Stimulated activated CD4-positive, alpha-beta T cell treated with anti-CD3 and anti-CD28 coated beads, Interleukin-12 subunit alpha, Interleukin-12 subunit beta, amount 100 ng/mL, for 48 hours (primary cell): ENCODE results near the gene CA10.

Experiments
- DNase-seq, 3 donors: peaks; one replicate each; pipeline ENCODE4 v3.0.0-alpha.2; 2020; ENCODE audit warnings: low read depth in 2 of 3, low spot score in 1 of 3

The CA10 gene

DNA sequence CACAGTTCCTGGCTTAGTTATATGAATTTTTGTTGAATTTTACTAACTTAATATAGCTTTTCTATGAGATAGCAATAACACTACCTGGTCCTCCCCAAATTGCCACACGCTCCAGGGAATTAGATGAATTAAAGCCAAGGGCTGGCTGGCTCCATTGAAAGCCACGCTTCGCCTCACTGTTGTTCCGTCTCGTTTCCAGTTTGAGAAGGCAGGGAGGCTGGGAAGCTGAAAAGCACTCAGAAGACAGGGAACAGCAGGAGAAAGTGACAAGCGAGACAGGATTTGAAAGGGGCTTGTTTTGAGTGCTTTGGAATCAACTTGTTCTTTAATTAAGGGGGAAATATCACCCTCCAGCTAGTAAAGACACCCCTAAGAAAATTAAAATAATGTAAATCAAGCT, 425.3 kb downstream of the CA10 start:
- DNase-seq, result no peak

DNA sequence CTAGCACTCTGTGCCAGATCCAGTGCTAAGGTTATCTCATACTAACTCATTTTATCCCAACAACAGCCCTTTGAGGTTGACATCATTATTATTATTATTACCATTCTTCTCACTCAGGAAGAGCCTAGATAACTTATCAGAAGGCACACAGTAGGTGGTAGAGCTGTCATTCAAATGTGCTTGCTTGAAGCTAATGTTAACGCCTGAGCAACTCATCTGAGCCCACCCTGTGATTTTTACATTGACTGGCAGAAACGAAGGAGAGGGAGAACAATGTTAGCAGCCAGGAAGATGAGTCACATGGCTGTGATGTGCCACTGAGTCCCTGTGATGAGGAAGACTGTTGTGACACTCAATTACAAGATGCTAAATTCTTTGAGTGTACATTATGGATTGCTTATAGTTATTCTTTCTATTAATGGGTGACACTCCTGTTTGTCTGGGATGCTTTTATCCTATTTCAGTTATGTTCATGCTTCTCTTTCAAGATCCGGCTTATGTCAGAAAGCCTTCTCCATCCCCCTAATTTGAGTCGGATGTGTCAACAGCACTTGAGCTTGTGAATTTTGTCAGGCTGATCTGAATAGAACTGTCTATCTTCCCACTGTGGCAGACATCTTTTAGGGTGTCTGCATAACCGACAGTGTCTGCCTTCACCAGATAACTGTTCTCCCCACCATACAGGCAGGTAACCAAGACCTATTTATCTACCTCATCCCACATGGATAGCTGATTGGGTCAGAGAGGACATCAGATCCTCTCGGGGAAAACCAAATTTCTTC, 426.4 kb downstream of the CA10 start:
- no peak for DNase-seq

DNA sequence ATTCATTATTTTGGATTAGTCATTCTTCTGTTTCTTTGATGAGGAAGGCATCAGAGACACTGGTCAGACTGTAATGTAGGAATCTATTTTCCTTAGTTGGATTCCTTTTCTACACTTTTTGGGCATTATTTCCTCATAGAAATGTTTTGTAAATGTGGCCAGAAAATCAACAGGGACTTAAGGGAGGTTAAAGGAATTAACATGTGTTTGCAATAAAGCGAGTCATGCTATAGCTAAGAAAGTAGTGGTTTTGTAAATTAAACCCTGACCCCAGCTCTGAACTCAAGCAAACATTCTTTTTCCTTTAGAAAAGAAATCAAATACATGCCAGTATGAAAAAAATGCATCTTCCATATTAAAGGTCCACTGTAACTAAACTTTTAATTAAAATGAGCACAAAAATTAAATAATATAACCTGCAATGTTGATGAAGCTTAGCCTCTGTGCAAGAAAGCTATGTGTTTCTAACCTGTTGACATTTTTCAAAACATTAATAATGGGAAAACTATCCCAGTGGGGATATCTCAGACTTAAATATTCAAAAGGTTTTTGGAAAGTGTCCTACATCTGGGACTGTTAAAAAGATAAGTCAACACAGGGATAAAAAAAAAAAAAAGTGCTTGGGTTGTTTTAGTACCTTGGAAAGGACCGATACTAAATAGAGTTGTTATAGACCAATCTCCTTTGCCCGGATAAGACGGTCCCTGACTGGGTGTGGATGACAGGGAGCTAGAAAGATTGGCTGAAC, 428.0 kb downstream of the CA10 start:
- DNase-seq, result no peak

DNA sequence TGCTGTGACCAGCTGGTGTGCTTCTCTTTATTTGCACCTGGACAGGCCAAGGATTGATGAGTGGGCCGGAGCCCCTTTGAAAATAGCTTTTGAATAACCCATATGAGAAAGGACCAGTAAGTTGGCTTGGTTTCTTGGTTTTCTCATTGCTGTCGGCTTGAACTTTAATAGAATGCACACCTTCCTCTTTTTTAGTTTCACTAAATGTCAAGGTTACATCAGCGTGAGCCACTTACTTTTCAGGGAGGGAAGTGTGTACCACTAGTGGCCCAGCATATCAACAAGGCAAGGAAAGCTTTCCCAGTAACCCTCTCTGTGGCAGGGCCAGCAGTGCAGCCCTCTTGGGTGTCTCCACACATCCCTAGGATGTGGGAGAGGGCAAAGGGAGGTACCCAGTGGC, 433.3 kb downstream of the CA10 start:
- no peak for DNase-seq

DNA sequence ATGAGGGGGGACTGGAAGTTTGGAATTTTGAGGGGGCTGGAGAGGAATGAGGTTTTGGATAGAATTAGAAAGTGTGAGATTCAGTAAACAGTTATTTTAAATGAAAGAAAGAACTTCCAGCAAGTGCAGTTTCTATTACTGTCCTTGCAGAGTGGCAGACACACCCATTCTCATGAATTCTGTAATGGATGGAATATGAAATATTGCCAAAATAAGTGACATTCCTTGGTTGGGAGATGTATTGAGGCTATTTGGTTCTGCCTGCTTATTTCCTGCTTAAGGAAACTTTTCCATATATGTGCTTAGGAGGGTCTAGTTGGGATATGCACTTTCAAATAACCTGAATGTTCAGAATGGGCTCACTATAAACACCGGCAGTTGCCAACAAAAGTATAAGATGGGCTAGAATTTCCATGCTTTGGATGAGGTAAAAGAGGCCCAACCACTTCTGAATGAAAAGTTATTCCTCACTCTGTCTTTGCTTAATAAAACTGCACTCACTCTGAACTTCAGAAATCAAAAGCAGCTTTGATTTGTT, 434.4 kb downstream of the CA10 start:
- DNase-seq, result no peak

DNA sequence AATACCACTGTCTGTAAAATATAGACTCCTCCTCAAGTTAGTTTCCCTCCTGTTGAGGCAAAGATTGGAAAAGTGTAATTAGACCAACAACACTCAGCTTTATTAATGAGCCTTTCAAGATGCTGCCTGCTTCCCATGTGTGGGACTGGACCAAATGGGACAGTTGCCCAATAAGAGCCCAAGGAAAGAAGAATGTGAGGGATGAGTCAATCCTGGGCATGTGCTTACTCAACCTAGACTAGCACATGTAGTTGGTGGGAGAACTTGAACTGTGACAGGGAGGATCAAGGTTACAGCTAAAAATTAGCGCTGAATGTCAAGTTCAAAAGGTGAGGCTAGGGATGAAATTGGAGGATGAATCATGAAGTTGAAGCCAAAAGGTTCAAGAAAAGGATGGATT, 435.5 kb downstream of the CA10 start:
- DNase-seq, result no peak

DNA sequence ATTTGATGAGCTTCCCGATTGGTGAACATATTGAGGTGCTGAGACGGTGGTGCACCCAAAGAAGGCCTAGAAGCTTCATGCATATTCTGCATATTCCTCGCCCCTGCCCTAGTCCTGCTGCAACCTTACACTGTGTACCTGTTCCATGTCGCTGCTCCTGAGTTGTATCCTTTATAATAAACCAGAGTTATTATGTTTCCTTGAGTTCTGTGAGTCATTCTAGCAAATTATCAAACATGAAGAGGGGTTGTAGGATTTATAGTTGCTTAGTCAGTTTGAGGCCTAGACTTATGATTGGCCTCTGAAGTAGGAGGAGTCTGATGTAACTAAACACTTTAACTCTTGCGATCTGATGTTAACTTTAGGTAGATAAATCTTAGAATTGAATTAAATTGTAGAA, 436.8 kb downstream of the CA10 start:
- DNase-seq, result no peak

DNA sequence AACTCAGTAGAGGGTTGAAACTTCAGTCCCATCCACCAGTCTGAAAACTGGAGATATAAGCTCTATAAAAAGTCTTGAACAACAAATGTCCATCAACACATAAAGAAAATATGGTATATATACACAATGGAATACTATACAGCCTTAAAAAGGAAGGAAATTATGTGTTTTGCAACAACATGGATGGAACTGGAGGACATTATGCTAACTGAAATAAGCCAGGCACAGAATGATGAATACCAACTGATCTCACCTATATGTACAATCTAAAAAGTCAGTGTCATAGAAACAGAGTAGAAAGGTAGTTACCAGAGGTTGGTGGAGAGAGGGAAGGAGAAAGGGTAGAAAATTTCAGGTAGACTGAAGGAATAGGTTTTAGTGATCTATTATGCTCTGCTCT, 438.1 kb downstream of the CA10 start:
- no peak for DNase-seq

DNA sequence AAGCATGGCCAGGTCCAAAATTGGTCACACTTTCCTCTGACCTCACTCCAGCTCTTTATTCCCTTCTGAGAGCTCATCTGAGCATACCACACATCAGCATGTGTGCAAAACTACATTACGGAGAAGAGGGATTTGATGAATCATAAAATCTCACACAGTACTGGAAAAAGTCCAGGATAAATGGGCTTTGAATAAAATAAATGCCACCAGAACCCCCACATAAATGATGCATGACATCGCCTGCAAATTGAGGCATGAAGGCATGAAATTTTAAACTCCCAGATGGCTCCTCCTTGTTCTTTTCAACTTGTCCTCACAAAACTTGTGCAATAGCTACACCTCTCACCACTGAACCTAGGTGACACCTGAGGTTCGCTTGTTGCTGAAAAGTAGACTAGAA, 439.5 kb downstream of the CA10 start:
- DNase-seq, result no peak

DNA sequence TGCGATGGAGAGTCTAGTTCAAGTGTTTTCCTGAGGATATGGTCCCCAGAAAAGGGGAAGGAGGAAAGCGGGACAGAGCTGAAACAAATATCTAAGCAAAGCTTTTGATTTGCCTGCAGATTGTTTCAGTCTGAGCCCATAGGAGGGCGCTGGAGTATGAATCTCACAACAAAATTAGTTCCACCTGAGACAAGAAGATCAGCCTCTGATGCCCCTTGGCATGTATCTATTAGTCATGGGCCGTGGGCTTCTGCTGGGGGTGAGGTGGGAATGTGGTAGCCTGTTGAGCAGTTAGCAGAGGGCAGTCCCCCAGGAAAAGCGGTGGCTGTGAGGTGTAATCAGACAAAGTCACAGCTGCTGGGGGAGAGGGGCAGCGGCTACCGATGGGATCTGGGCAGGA, 446.9 kb downstream of the CA10 start:
- no peak for DNase-seq

DNA sequence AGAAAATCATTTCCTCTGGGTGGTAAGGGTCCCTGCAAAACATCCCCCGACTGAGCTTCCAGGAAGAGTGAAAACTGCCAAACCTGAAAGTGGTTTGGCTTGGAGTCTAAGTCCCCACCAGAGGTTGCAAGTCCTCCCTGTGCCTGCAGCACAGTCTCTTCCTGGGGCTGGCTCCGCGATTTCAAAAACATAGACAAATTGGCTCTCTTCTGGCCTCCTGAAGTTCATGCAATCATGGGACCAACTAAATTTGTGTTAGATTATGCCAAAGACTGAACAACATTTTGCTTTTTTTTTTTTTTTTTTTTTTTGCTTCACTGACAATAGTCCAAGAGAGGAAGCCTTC, 447.9 kb downstream of the CA10 start:
- DNase-seq, result no peak

DNA sequence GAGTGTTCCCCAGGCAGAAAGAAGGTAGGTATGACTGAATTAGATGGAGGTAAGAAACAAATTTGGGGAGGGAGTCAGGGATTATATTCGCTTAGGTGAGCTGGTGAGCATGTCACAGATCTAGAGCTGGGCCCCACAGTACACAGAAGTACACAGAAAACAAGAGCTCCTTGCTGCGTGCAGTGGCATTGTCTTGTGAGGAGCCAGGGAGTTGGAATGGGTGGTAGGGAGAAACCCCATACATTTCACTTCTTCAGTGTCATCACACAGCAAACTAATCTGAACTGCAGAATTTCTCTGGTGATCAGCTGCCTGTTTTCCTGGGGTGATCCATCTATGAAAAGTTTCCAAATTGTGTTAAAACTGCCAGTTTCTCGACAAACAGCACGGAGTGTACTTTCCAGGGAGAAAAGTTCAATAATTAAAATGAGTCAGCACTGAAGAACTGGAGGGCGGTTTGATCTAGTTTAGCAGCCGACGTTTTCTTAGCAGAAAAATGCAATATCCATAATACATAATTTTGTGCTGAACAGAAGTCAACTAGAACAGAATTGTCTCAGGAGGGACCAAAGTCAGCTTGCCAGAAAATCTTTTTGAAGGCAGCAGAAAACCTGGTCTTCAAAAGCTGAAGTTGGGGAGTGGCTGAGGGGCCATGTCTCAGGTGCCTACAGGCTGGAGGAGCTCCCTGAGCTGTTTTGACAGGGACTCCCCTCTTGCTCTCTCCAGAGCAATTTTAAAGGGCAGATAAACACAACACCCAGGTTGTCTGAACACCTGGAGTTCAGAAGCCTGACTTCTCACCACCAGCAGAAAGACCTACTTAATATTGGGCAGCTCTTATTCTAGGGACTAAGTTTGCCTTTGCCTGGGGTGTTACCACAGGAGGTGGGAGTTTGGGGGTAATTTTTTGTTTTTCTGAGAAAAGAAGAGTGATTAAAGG, 448.6 kb downstream of the CA10 start:
- no peak for DNase-seq

DNA sequence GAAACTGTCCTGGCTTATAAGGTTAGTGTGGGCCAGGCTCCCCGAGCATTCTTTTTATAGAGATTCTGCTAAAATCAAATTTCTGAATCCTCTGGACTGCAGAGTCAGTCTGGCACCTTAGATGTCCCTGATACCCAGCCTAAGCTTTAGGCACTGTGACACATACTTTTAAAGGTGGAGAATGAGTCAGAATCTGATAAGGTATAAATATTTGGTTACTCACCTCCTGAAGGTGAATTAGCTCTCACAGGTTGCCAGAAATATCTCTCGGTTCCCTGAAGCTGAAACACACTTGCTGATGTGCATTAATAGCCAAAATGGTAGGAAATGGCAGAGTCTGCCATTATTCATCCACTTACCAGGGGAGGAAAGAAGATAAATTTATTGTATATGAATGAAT, 451.3 kb downstream of the CA10 start:
- DNase-seq, result no peak

DNA sequence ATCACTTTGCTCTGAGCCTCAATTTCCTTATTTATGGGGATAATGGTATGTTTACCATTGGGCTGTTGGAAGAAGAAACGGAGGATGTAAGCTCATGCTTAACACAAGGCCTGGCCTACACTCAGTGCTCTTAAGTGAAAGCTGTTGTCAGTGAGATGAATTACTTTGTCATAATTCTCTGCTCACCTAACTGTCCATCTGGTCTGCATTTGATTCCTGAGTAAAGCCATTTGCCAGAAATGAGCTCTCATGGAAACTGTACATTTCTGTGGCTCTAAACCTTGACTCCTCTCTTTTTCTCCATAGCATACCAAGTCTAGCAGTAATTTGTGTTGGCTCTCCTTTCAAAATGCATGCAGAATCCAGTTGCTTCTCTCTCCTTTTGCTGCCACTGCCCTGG, 452.4 kb downstream of the CA10 start:
- DNase-seq, result no peak

DNA sequence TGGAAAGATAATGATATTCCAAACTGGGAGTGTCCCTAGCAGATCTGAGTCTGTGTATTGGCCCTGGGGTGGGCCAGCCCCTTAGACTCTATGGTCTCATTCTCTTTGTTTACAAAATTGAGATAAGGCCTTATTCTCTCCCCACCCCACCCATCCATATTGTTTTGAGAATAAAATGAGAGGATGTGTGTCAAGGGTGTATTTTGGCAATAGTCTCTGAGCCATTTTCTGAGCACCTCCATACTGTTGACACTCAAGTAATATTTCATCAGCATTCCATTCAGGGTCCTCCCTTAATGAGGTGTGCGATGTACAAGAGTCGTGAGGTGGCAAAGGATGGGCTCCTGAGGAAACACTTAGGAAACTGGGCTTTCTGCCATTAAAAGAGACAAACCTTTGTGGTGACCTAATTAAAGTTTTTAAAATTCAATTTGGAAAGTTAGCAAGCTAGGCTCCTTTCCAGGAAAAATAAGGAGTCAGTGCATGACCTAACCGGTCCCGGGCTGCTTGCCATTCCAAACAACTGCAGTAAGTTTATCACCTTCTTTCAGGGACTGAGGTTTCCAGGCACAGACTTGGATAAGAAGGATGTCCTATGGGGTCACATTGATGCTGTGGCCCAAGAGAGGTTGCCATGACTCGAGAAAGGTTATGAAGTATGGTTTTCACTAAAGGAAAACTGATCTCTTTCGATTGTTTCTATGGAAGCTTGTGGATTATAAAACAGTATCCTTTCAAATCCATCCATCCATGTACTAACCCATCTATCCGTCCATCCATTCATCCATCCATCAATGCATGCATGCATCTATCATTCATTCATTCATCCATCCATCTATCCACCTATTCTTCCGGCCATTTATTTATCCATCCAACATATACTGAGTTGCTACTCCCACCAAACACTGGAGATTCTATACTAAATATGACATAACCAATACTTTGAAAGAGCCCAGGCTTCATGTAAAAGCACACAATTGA, 454.9 kb downstream of the CA10 start:
- DNase-seq, result no peak

DNA sequence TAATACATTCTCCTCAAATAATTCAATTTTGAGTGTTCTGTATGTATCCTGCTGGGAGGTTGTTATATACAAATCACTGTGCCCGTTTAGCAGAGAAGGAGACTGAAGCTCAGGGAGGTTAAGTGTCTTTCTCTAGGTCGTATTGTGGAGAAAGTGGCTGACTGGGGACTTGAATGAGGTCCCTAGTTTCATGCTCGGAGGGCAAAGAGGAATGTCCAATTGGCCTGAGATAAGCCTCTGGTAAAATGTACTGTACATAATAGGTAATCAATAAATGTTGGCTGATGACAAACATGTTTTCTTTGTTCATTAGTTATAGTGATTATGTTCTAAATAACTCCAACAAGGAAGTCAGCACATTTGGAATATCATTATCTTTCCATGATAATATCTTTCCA, 455.6 kb downstream of the CA10 start:
- no peak for DNase-seq

DNA sequence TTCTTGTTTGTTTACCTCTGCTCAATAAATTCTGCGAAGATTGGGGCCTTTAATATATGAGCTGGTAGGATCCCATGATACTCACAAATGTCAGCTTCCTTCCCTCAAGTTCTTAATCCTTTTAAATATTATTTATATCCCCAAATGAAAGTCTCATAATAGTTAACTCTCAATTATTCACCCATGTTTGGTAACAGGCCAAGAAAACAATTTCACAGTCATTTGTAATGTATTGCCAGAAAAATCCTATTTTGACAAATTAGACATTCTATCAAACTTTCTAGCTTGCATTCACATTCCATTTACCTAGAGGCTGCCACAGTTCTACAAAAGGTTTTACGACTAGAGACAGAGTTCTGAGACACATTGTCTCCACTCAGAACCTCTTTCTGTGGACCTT, 457.0 kb downstream of the CA10 start:
- no peak for DNase-seq

DNA sequence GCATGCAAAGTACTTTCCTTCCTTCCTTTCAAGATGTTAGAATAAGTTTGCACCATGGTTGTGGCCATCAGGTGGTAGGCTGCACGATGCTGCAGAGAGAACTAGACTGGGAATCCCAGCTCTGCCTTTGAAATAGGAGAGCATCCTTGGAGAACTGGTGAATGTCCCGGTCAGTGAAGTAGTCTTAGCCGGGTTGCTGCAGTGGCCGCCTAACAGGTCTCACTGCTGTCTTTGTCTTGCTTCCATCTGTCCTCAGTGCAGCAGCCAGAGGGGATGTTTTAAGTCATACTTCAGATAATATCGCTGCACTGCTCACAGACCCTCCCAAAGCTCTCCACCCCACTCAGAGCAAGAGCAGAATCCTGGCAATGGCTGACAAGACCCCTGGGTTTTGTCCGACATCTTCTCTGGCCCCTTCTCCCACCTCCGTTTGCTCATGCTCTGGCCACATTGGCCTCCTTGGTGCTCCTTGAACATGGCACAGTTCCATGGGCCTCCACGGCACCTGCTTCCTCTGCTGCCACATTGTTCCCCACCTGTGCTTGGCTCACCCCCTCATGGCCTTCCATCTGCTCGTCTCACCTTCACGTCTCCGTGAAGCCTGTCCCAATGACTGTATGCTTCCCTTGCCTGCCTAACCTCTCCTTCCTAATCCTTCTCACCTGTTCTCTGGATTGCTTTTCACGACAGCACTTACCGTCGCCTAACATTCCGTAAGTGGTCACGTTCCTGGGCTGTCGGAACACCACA, 458.3 kb downstream of the CA10 start:
- no peak for DNase-seq

DNA sequence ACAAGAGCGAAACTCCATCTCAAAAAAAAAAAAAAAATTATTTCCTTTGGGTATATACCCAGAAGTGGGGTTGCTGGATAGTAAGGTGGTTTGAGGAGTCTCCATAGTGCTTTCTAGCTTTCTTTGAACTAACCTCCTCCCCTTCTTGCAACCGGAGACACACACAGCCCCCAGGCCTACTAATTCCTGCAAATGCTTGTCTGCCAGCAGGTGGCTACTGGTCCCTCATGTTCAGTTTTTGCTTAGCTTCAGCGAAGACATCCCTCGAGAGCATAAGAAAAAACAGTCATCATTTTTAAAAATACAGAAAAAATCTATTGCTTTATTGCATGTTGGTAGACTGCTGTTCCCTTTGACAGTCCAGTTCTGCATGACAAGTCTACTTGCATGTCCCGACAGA, 459.2 kb downstream of the CA10 start:
- DNase-seq, result no peak

DNA sequence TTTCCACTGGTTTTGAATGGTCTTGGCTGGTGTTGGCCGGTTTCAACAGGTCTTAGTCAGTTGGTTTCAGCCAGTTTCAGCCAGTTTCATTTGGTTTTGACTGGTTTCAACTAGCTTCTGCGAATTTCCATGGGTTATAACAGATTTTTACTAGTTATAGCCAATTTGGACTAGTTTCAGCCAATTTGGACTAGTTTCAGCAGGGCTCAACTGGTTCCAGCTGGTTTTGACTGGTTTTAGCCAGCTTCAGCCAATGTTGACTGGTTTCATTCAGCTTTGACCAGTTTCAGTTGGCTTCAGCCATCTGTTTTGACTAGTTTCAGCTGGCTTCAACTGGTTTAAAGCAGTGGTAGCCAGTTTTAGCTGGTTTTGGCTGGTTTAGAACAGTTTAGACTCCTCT, 465.6 kb downstream of the CA10 start:
- DNase-seq, result no peak
